ENCODE measurements around the gene MYLK4. TPM values are rescaled to one million over a fixed set of nuclear protein-coding genes. Genes with fewer than 3 reads are reported as not detected.

Gene MYLK4
- polyA plus RNA-seq, 1 donor from 2014 or later, result 1.3 TPM

GRCh38 chr6:2745246-2745645, 5.5 kb downstream of the MYLK4 start:
- no peak overlapping the region for H3K4me3 ChIP-seq (ENCODE audit: low read length)
- no peaks in the 10 kb centered on the region for H3K9me2 ChIP-seq (ENCODE audit: insufficient read depth, low read length)
- no peaks in the 10 kb centered on the region for H3K9me3 ChIP-seq (ENCODE audit: low read length)
- no peaks in the 10 kb centered on the region for H3F3A ChIP-seq (ENCODE audit: insufficient read depth, low read length, poor library complexity, severe bottlenecking)
- H3K9ac ChIP-seq (ENCODE audit: low read length), result no peak overlapping the region
- TF ChIP-seq POLR2AphosphoS5 (IDR thresholded peaks at IDR 0.05) (no peak), RAD21 (conservative IDR thresholded peaks at IDR 0.05) (no peak), REST (IDR thresholded peaks at IDR 0.05; ENCODE audit: borderline replicate concordance) (no peak), MXI1 (conservative IDR thresholded peaks at IDR 0.05; ENCODE audit: poor library complexity, severe bottlenecking) (no peak), EZH2 (IDR thresholded peaks at IDR 0.05; ENCODE audit: borderline replicate concordance, insufficient read depth, low read length, poor library complexity, severe bottlenecking) (no peak), TAF1 (IDR thresholded peaks at IDR 0.05; ENCODE audit: low read depth) (no peak), EP300 (conservative IDR thresholded peaks at IDR 0.05; ENCODE audit: poor library complexity, severe bottlenecking) (no peak), SMC3 (conservative IDR thresholded peaks at IDR 0.05; ENCODE audit: poor library complexity) (no peak)
- TF ChIP-seq, protein P1, sequence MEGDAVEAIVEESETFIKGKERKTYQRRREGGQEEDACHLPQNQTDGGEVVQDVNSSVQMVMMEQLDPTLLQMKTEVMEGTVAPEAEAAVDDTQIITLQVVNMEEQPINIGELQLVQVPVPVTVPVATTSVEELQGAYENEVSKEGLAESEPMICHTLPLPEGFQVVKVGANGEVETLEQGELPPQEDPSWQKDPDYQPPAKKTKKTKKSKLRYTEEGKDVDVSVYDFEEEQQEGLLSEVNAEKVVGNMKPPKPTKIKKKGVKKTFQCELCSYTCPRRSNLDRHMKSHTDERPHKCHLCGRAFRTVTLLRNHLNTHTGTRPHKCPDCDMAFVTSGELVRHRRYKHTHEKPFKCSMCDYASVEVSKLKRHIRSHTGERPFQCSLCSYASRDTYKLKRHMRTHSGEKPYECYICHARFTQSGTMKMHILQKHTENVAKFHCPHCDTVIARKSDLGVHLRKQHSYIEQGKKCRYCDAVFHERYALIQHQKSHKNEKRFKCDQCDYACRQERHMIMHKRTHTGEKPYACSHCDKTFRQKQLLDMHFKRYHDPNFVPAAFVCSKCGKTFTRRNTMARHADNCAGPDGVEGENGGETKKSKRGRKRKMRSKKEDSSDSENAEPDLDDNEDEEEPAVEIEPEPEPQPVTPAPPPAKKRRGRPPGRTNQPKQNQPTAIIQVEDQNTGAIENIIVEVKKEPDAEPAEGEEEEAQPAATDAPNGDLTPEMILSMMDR (IDR thresholded peaks at IDR 0.05; ENCODE audit: poor library complexity, severe bottlenecking), result no peak
- no peaks in the 10 kb centered on the region for H4K20me1 ChIP-seq (ENCODE audit: insufficient read depth)
- H3K36me3 ChIP-seq (ENCODE audit: insufficient read depth, low read length), result no peaks in the 10 kb centered on the region
- H3K4me2 ChIP-seq (ENCODE audit: low read length), result no peak overlapping the region
- no peak overlapping the region for H2AFZ ChIP-seq (ENCODE audit: low read depth, low read length)
- no peak overlapping the region for H3K27ac ChIP-seq (ENCODE audit: low read length)
- H3K27me3 ChIP-seq (ENCODE audit: insufficient read depth, low read depth, low read length), result no peaks in the 10 kb centered on the region
- no peaks in the 10 kb centered on the region for H3K79me2 ChIP-seq (replicated peaks; ENCODE audit: insufficient read depth, low read length)

DNA sequence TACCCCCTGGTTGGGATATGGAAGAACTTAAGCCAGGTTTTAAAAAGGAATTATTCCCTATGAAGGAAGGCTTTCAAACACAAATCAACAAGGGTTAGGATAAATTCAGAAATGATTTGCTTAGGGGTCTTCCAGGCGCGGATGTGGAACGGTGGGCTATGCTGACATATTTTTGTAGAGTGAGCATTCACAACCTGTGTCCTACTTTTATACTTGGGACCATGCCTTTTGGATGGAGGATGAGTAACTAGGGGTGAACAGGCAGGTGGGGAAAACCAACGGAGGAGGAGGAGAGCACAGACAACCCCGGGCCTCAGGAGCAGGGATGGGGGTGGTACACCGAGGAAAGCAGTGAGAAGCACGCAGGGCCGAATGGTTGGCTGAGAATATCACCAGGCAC, 5.9 kb downstream of the MYLK4 start:
- Histone ChIP-seq H3F3A (ENCODE audit: insufficient read depth, low read length, poor library complexity, severe bottlenecking) (no peaks in the 10 kb centered on the region), H4K20me1 (ENCODE audit: insufficient read depth) (no peaks in the 10 kb centered on the region), H2AFZ (ENCODE audit: low read depth, low read length) (no peak overlapping the region), H3K9me2 (ENCODE audit: insufficient read depth, low read length) (no peaks in the 10 kb centered on the region), H3K4me3 (ENCODE audit: low read length) (no peak overlapping the region), H3K27me3 (ENCODE audit: insufficient read depth, low read depth, low read length) (no peaks in the 10 kb centered on the region), H3K36me3 (ENCODE audit: insufficient read depth, low read length) (no peaks in the 10 kb centered on the region), H3K9me3 (ENCODE audit: low read length) (no peaks in the 10 kb centered on the region), H3K4me2 (ENCODE audit: low read length) (no peak overlapping the region), H3K9ac (ENCODE audit: low read length) (no peak overlapping the region), H3K27ac (ENCODE audit: low read length) (no peak overlapping the region), H3K79me2 (replicated peaks; ENCODE audit: insufficient read depth, low read length) (no peaks in the 10 kb centered on the region)
- no peak for TF ChIP-seq TAF1 (IDR thresholded peaks at IDR 0.05; ENCODE audit: low read depth)
- TF ChIP-seq POLR2AphosphoS5 (IDR thresholded peaks at IDR 0.05), result no peak
- no peak for TF ChIP-seq SMC3 (conservative IDR thresholded peaks at IDR 0.05; ENCODE audit: poor library complexity)
- TF ChIP-seq RAD21 (conservative IDR thresholded peaks at IDR 0.05), result no peak
- TF ChIP-seq REST (IDR thresholded peaks at IDR 0.05; ENCODE audit: borderline replicate concordance), result no peak
- no peak for TF ChIP-seq MXI1 (conservative IDR thresholded peaks at IDR 0.05; ENCODE audit: poor library complexity, severe bottlenecking)
- TF ChIP-seq EZH2 (IDR thresholded peaks at IDR 0.05; ENCODE audit: borderline replicate concordance, insufficient read depth, low read length, poor library complexity, severe bottlenecking), result no peak
- TF ChIP-seq EP300 (conservative IDR thresholded peaks at IDR 0.05; ENCODE audit: poor library complexity, severe bottlenecking), result no peak
- TF ChIP-seq, protein P1 (IDR thresholded peaks at IDR 0.05; ENCODE audit: poor library complexity, severe bottlenecking), result no peak
